ENCODE results near the gene ZBTB21.

The ZBTB21 gene

DNA sequence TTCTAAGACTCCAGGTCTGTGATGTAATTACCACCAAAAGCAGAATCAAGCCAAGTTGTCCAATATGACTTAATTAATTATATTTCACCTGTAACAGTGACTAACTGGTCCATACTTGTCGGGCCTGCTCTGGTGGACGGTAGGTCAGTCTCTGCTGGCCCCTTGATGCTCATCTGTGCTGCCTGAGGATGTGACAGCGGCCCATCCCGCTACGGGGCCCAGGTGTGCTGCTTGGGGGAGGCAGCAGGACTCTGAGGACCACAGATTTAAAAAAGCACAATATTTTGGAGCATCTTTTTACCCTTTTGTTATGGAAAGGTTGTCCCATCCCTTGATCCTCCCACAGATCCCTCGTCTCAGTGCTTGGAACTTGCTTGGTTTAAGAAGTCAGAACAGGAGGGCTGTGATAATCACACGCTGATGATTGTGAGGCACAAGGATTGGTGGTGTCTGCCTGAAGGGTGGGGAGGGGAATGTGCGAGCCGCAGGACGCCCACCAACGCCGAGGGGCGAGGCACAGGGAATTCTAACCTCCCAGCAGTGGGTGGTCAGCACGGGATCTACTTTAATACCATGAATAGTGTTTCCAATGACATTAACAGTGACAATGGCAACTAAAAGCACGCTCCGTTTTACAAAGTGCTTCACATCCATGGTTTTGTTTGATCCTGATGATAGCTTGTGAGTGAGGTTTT lies 33.2 kb upstream of the ZBTB21 start:
- Mint-ChIP-seq H3K9me3 (no peaks in the 10 kb centered on the region), H3K4me1 (peaks cover 4% of the 10 kb centered on the region), H3K27me3 (no peaks in the 10 kb centered on the region), H3K4me3 (no peak overlapping the region), H3K36me3 (no peaks in the 10 kb centered on the region), H3K27ac (no peak overlapping the region)

- no peak overlapping the region for H3K4me3 Mint-ChIP-seq
- no peaks in the 10 kb centered on the region for H3K9me3 Mint-ChIP-seq
- no peak overlapping the region for H3K27ac Mint-ChIP-seq
- H3K4me1 Mint-ChIP-seq: peaks cover 4% of the 10 kb centered on the region
- no peaks in the 10 kb centered on the region for H3K27me3 Mint-ChIP-seq
- no peaks in the 10 kb centered on the region for H3K36me3 Mint-ChIP-seq
Observed at GRCh38 chr21:42042651-42043050, 32.5 kb upstream of the ZBTB21 start.

DNA sequence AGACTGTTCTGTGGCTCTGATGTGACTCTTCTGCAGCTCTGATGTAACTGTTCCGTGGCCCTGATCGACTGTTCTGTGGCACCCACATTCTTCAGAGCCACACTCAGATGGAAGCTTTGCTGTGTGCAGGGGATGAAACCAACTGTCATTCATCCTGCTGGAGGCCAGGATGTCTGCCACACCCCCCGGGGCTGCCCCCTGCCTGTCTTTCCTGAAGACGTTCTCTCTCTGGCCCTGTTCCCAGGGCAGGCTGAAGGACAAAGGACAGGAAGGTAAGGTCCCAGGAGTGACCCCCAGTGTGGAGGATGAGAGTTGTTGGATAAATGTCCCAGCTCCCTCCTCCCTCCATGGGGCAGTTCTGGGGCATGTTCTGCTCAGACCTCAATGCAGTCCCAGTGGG lies 31.6 kb upstream of the ZBTB21 start:
- H3K36me3 Mint-ChIP-seq: no peaks in the 10 kb centered on the region
- no peaks in the 10 kb centered on the region for H3K9me3 Mint-ChIP-seq
- H3K27me3 Mint-ChIP-seq: no peaks in the 10 kb centered on the region
- H3K27ac Mint-ChIP-seq: no peak overlapping the region
- H3K4me3 Mint-ChIP-seq: no peak overlapping the region
- peaks cover 4% of the 10 kb centered on the region for H3K4me1 Mint-ChIP-seq

GRCh38 chr21:42041246-42041645 lies 31.1 kb upstream of the ZBTB21 start:
- no peaks in the 10 kb centered on the region for H3K9me3 Mint-ChIP-seq
- H3K4me3 Mint-ChIP-seq: no peak overlapping the region
- no peaks in the 10 kb centered on the region for H3K36me3 Mint-ChIP-seq
- H3K27me3 Mint-ChIP-seq: no peaks in the 10 kb centered on the region
- no peak overlapping the region for H3K27ac Mint-ChIP-seq
- peaks cover 4% of the 10 kb centered on the region for H3K4me1 Mint-ChIP-seq

GRCh38 chr21:42040411-42041180 lies 30.4 kb upstream of the ZBTB21 start:
- Mint-ChIP-seq H3K27me3 (no peaks in the 10 kb centered on the region), H3K4me3 (no peak overlapping the region), H3K36me3 (no peaks in the 10 kb centered on the region), H3K4me1 (peaks cover 4% of the 10 kb centered on the region), H3K9me3 (no peaks in the 10 kb centered on the region), H3K27ac (no peak overlapping the region)

DNA sequence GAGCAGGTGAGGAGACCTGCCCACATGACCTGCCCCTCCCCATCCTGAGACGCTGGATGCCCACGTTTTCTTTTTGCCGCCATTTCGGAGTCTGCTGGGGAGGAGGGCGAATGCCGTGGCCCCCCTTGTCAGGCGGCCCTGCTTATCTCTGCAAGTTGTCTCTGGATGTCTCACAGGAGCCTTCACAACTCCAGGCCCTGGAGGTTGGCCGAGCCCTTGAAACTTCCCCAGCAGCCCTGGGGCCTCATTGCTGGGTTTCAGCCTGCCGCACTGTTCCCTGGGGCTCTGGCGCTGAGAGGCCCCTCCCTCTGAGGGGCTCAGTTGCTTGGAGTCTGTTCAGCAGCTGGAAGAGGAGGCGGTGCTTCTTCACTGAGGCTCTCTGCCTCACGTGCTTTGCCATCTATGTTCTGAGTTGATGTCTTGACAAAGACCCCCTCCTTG lies 29.8 kb upstream of the ZBTB21 start:
- H3K27ac Mint-ChIP-seq: no peak overlapping the region
- H3K4me1 Mint-ChIP-seq: peaks cover 4% of the 10 kb centered on the region
- no peaks in the 10 kb centered on the region for H3K9me3 Mint-ChIP-seq
- no peak overlapping the region for H3K4me3 Mint-ChIP-seq
- no peaks in the 10 kb centered on the region for H3K27me3 Mint-ChIP-seq
- no peaks in the 10 kb centered on the region for H3K36me3 Mint-ChIP-seq

- Mint-ChIP-seq H3K4me3 (no peak overlapping the region), H3K27me3 (no peaks in the 10 kb centered on the region), H3K36me3 (no peaks in the 10 kb centered on the region), H3K27ac (no peak overlapping the region), H3K4me1 (peaks cover 4% of the 10 kb centered on the region), H3K9me3 (no peaks in the 10 kb centered on the region)
Observed at GRCh38 chr21:42039470-42039901, 29.3 kb upstream of the ZBTB21 start.

GRCh38 chr21:42038826-42039425 lies 28.8 kb upstream of the ZBTB21 start:
- Mint-ChIP-seq H3K27ac (peak overlapping the region; percentile 79), H3K9me3 (no peaks in the 10 kb centered on the region), H3K4me3 (no peak overlapping the region), H3K27me3 (no peaks in the 10 kb centered on the region), H3K4me1 (peaks cover 4% of the 10 kb centered on the region), H3K36me3 (no peaks in the 10 kb centered on the region)

GRCh38 chr21:42038393-42038792 lies 28.2 kb upstream of the ZBTB21 start:
- Mint-ChIP-seq H3K4me1 (peaks cover 4% of the 10 kb centered on the region), H3K36me3 (no peaks in the 10 kb centered on the region), H3K4me3 (no peak overlapping the region), H3K9me3 (no peaks in the 10 kb centered on the region), H3K27me3 (no peaks in the 10 kb centered on the region), H3K27ac (peak overlapping the region; percentile 79)

- H3K27ac Mint-ChIP-seq: no peak overlapping the region
- H3K36me3 Mint-ChIP-seq: no peaks in the 10 kb centered on the region
- H3K9me3 Mint-ChIP-seq: no peaks in the 10 kb centered on the region
- H3K4me3 Mint-ChIP-seq: no peak overlapping the region
- H3K4me1 Mint-ChIP-seq: peaks cover 4% of the 10 kb centered on the region
- H3K27me3 Mint-ChIP-seq: no peaks in the 10 kb centered on the region
Observed at GRCh38 chr21:42037943-42038342, 27.8 kb upstream of the ZBTB21 start.

- H3K27ac Mint-ChIP-seq: no peak overlapping the region
- no peaks in the 10 kb centered on the region for H3K27me3 Mint-ChIP-seq
- peaks cover 4% of the 10 kb centered on the region for H3K4me1 Mint-ChIP-seq
- no peak overlapping the region for H3K4me3 Mint-ChIP-seq
- no peaks in the 10 kb centered on the region for H3K9me3 Mint-ChIP-seq
- no peaks in the 10 kb centered on the region for H3K36me3 Mint-ChIP-seq
Observed at GRCh38 chr21:42037516-42037915, 27.4 kb upstream of the ZBTB21 start.

GRCh38 chr21:42036313-42036712 lies 26.2 kb upstream of the ZBTB21 start:
- no peak overlapping the region for H3K27ac Mint-ChIP-seq
- H3K4me3 Mint-ChIP-seq: no peak overlapping the region
- H3K36me3 Mint-ChIP-seq: no peaks in the 10 kb centered on the region
- no peaks in the 10 kb centered on the region for H3K9me3 Mint-ChIP-seq
- H3K27me3 Mint-ChIP-seq: no peaks in the 10 kb centered on the region
- peaks cover 4% of the 10 kb centered on the region for H3K4me1 Mint-ChIP-seq

GRCh38 chr21:42032968-42033367 lies 22.8 kb upstream of the ZBTB21 start:
- no peaks in the 10 kb centered on the region for H3K36me3 Mint-ChIP-seq
- H3K4me1 Mint-ChIP-seq: no peaks in the 10 kb centered on the region
- no peaks in the 10 kb centered on the region for H3K27me3 Mint-ChIP-seq
- H3K4me3 Mint-ChIP-seq: no peak overlapping the region
- H3K27ac Mint-ChIP-seq: no peak overlapping the region
- no peaks in the 10 kb centered on the region for H3K9me3 Mint-ChIP-seq

DNA sequence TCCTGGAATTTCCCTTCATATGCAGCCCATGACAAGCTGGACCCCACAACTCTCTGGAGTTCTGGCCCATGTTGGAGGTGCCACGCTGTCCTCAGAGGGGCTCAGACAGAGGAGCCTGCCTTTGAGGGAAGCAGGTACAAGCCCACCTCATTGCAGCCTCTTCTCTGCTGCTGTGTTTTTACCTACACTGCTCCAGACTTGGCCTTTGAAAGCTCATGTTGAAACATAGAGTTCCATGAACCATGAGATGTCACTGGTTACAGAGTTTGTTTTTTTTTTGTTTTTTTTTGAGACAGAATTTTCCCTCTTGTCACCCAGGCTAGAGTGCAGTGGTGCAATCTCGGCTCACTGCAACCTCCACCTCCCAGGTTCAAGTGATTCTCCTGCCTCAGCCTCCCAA lies 22.1 kb upstream of the ZBTB21 start:
- Mint-ChIP-seq H3K27ac (no peak overlapping the region), H3K27me3 (no peaks in the 10 kb centered on the region), H3K36me3 (no peaks in the 10 kb centered on the region), H3K4me3 (no peak overlapping the region), H3K9me3 (no peaks in the 10 kb centered on the region), H3K4me1 (no peaks in the 10 kb centered on the region)

GRCh38 chr21:42031816-42032215 lies 21.7 kb upstream of the ZBTB21 start:
- H3K4me1 Mint-ChIP-seq: no peaks in the 10 kb centered on the region
- H3K36me3 Mint-ChIP-seq: no peaks in the 10 kb centered on the region
- H3K27ac Mint-ChIP-seq: no peak overlapping the region
- no peaks in the 10 kb centered on the region for H3K9me3 Mint-ChIP-seq
- no peaks in the 10 kb centered on the region for H3K27me3 Mint-ChIP-seq
- H3K4me3 Mint-ChIP-seq: no peak overlapping the region

DNA sequence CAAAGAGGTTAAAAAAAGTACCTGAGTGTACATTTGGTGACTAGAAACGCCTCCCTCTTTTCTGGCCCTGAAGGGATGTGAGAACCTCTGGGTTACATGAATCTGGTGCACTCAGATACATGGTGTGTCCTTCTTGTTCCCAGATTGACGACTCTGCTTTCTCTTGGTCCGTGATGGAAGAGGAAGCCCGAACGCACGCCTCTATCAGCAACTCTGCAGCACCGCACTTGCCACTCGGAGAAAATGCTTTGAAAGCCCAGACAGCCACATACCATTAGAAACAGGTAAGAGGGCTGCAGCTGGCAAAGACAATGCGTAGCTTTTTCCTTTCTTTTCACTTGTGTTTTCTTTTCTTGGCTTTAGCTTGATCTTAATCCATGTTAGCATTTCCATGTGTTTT lies 21.1 kb upstream of the ZBTB21 start:
- Mint-ChIP-seq H3K9me3 (no peaks in the 10 kb centered on the region), H3K36me3 (no peaks in the 10 kb centered on the region), H3K27ac (no peak overlapping the region), H3K27me3 (no peaks in the 10 kb centered on the region), H3K4me1 (no peaks in the 10 kb centered on the region), H3K4me3 (no peak overlapping the region)

Data from activated naive CD4-positive, alpha-beta T cell treated with anti-CD3 and anti-CD28 coated beads, Interleukin-2, amount 50 U/mL, for 24 hours (primary cell).